ENCODE data around the gene FAM184A. TPM values are rescaled to one million over a fixed set of nuclear protein-coding genes. Genes with fewer than 3 reads are reported as not detected.

Gene FAM184A
- total and polyA plus RNA-seq, 2 donors (not counting 3 experiments of a cell fraction or from before 2014, with no cell fraction given) = 0.04 to 0.84 TPM

- H3K9ac ChIP-seq (replicated peaks; ENCODE audit: extremely low read depth, insufficient read depth, low read length) = no peak overlapping the region
- H4K20me1 ChIP-seq (replicated peaks; ENCODE audit: control insufficient read depth, extremely low read depth, insufficient read depth, low read length) = no peaks in the 10 kb centered on the region
- dilution Hi-C loops (cut with MboI; ENCODE audit: extremely low pct_ligation_motif_present, low sequenced_read_pairs) (no loop called here), intact Hi-C loops (cut with micrococcal nuclease) (no loop called here)
- no peak overlapping the region for H3K4me3 ChIP-seq (replicated peaks in 1 of 3; ENCODE audit: insufficient read depth in 1 of 3, low read depth in 1 of 3, low read length in 3 of 3)
- H3K4me1 ChIP-seq (ENCODE audit: control insufficient read depth, extremely low read depth, insufficient read depth, low read length) = no peaks in the 10 kb centered on the region
- H3K9me1 ChIP-seq (replicated peaks; ENCODE audit: control insufficient read depth, extremely low read depth, insufficient read depth, low read length) = no peaks in the 10 kb centered on the region
- DNase-seq (ENCODE audit: low read depth, low spot score) (no peak), FAIRE-seq (no peak)
- ChIA-PET CTCF (interaction anchor here (1.1 to 1.2 kb wide), 2 partner anchors 15 to 157 kb away, joined by 3 to 4 read pairs; no protein-coding TSS in a partner anchor), POLR2A (no interaction called here)
- no peaks in the 10 kb centered on the region for H3K27me3 ChIP-seq (ENCODE audit: control insufficient read depth in 2 of 2, insufficient read depth in 2 of 2, low read length in 2 of 2)
- no peak overlapping the region for H2AFZ ChIP-seq (ENCODE audit: low read depth, low read length)
- no peak overlapping the region for H3K27ac ChIP-seq (ENCODE audit: insufficient read depth, low read depth, low read length)
- no peak for TF ChIP-seq EZH2 (IDR thresholded peaks at IDR 0.05; ENCODE audit: borderline replicate concordance, low read depth, low read length, severe bottlenecking)
- no peak for TF ChIP-seq POLR2A (IDR thresholded peaks at IDR 0.05; ENCODE audit: low read depth, low read length)
- TF ChIP-seq MYC (IDR thresholded peaks at IDR 0.05; ENCODE audit: low read depth, low read length) = no peak
- TF ChIP-seq POLR2AphosphoS5 (IDR thresholded peaks at IDR 0.05; ENCODE audit: insufficient read depth, low read depth, low read length) = no peak
- TF ChIP-seq GATA2 (IDR thresholded peaks at IDR 0.05; ENCODE audit: insufficient read depth, insufficient read length, low read depth, low read length) = no peak
- no peak for TF ChIP-seq CTCF (IDR thresholded peaks at IDR 0.05; ENCODE audit: extremely low read depth in 1 of 2, insufficient read depth in 1 of 2, low read depth in 1 of 2, low read length in 2 of 2)
- no peak for TF ChIP-seq MAX (IDR thresholded peaks at IDR 0.05; ENCODE audit: insufficient read depth, insufficient read length)
- TF ChIP-seq FOS (IDR thresholded peaks at IDR 0.05; ENCODE audit: borderline replicate concordance, insufficient read depth, low read length) = no peak
- no peak for TF ChIP-seq JUN (IDR thresholded peaks at IDR 0.05; ENCODE audit: borderline replicate concordance, insufficient read depth, insufficient read length, low read depth)
- H3K79me2 ChIP-seq (ENCODE audit: control insufficient read depth, insufficient read depth, low read length) = no peaks in the 10 kb centered on the region
- H3K9me3 ChIP-seq (replicated peaks; ENCODE audit: control insufficient read depth, insufficient read depth, low read length) = no peaks in the 10 kb centered on the region
- H3K4me2 ChIP-seq (ENCODE audit: insufficient read depth, low read length) = no peak overlapping the region
- no TSS peak for BruUV-seq (replicated peaks)
- H3K36me3 ChIP-seq (ENCODE audit: control insufficient read depth in 2 of 2, extremely low read depth in 1 of 2, insufficient read depth in 2 of 2, low read length in 2 of 2) = no peaks in the 10 kb centered on the region
Measured at GRCh38 chr6:118953391-118953790, 125.1 kb downstream of the FAM184A start.

Measured in endothelial cell of umbilical vein (primary cell).